Dendritic cell treated with granulocyte-macrophage colony-stimulating factor and Interleukin-4, amounts not matched to agents 40 ng/mL and 50 ng/mL, for 4 days (primary cell): Measurements from ENCODE around the gene OSBPL9.

ENCODE experiments used
- H3K27ac Mint-ChIP-seq: one replicate; pipeline ENCODE4 v1.8.0; 2022; ENCODE audit warnings: mild to moderate bottlenecking, mixed read lengths
- H3K27me3 Mint-ChIP-seq: one replicate; pipeline ENCODE4 v1.8.0; 2022; ENCODE audit warnings: mild to moderate bottlenecking, mixed read lengths
- H3K36me3 Mint-ChIP-seq: one replicate; pipeline ENCODE4 v1.8.0; 2022; ENCODE audit warnings: low read depth, mixed read lengths
- H3K4me1 Mint-ChIP-seq: one replicate; pipeline ENCODE4 v1.8.0; 2022; ENCODE audit warnings: low read depth, mixed read lengths
- H3K4me3 Mint-ChIP-seq: one replicate; pipeline ENCODE4 v1.8.0; 2022; ENCODE audit warnings: mild to moderate bottlenecking, moderate library complexity, mixed read lengths
- H3K9me3 Mint-ChIP-seq: one replicate; pipeline ENCODE4 v1.8.0; 2022; ENCODE audit warnings: mixed read lengths
- intact Hi-C: fragments of 100-400 bp; cut with micrococcal nuclease; formaldehyde crosslinking; loops from one replicate; pipeline ENCODE4 v1.15.0; 2022

The OSBPL9 gene

GRCh38 chr1:51745304-51745570, 128.3 kb downstream of the OSBPL9 start:
- H3K36me3 Mint-ChIP-seq: peaks cover 17% of the 10 kb centered on the region
- no peaks in the 10 kb centered on the region for H3K27me3 Mint-ChIP-seq
- intact Hi-C loops: no loop called here
- no peak overlapping the region for H3K4me3 Mint-ChIP-seq
- H3K9me3 Mint-ChIP-seq: no peaks in the 10 kb centered on the region
- peaks cover 9% of the 10 kb centered on the region for H3K4me1 Mint-ChIP-seq
- H3K27ac Mint-ChIP-seq: no peak overlapping the region

GRCh38 chr1:51749151-51749550, 132.3 kb downstream of the OSBPL9 start:
- Mint-ChIP-seq H3K27me3 (no peaks in the 10 kb centered on the region), H3K27ac (no peak overlapping the region), H3K4me1 (no peaks in the 10 kb centered on the region), H3K9me3 (peaks cover 8% of the 10 kb centered on the region), H3K4me3 (no peak overlapping the region), H3K36me3 (peaks cover 23% of the 10 kb centered on the region)
- intact Hi-C loops: no loop called here

GRCh38 chr1:51750218-51750617, 133.3 kb downstream of the OSBPL9 start:
- Mint-ChIP-seq H3K27me3 (no peaks in the 10 kb centered on the region), H3K36me3 (peaks cover 29% of the 10 kb centered on the region), H3K27ac (no peak overlapping the region), H3K4me3 (no peak overlapping the region), H3K4me1 (no peaks in the 10 kb centered on the region), H3K9me3 (peaks cover 8% of the 10 kb centered on the region)
- intact Hi-C loops: no loop called here

- H3K27me3 Mint-ChIP-seq: no peaks in the 10 kb centered on the region
- H3K4me1 Mint-ChIP-seq: no peaks in the 10 kb centered on the region
- intact Hi-C loops: no loop called here
- H3K27ac Mint-ChIP-seq: no peak overlapping the region
- peaks cover 8% of the 10 kb centered on the region for H3K9me3 Mint-ChIP-seq
- H3K36me3 Mint-ChIP-seq: peaks cover 34% of the 10 kb centered on the region
- no peak overlapping the region for H3K4me3 Mint-ChIP-seq
Observed at GRCh38 chr1:51750729-51751128, 133.8 kb downstream of the OSBPL9 start.

GRCh38 chr1:51752073-51752948, 135.4 kb downstream of the OSBPL9 start:
- Mint-ChIP-seq H3K27ac (no peak overlapping the region), H3K4me3 (no peak overlapping the region), H3K27me3 (no peaks in the 10 kb centered on the region), H3K36me3 (peaks cover 33% of the 10 kb centered on the region), H3K4me1 (no peaks in the 10 kb centered on the region), H3K9me3 (peaks cover 8% of the 10 kb centered on the region)
- intact Hi-C loops: no loop called here

- no peak overlapping the region for H3K4me3 Mint-ChIP-seq
- peaks cover 27% of the 10 kb centered on the region for H3K36me3 Mint-ChIP-seq
- H3K4me1 Mint-ChIP-seq: no peaks in the 10 kb centered on the region
- peaks cover 8% of the 10 kb centered on the region for H3K9me3 Mint-ChIP-seq
- no peaks in the 10 kb centered on the region for H3K27me3 Mint-ChIP-seq
- intact Hi-C loops: no loop called here
- H3K27ac Mint-ChIP-seq: no peak overlapping the region
Observed at GRCh38 chr1:51753969-51754368, 137.1 kb downstream of the OSBPL9 start.

GRCh38 chr1:51754666-51755065, 137.8 kb downstream of the OSBPL9 start:
- Mint-ChIP-seq H3K27me3 (no peaks in the 10 kb centered on the region), H3K9me3 (peaks cover 8% of the 10 kb centered on the region), H3K4me1 (no peaks in the 10 kb centered on the region), H3K4me3 (no peak overlapping the region), H3K27ac (no peak overlapping the region), H3K36me3 (peaks cover 30% of the 10 kb centered on the region)
- intact Hi-C loops: no loop called here

GRCh38 chr1:51755437-51755836, 138.5 kb downstream of the OSBPL9 start:
- intact Hi-C loops: no loop called here
- Mint-ChIP-seq H3K4me3 (no peak overlapping the region), H3K27me3 (no peaks in the 10 kb centered on the region), H3K27ac (no peak overlapping the region), H3K4me1 (no peaks in the 10 kb centered on the region), H3K36me3 (peaks cover 38% of the 10 kb centered on the region), H3K9me3 (peaks cover 8% of the 10 kb centered on the region)

GRCh38 chr1:51756290-51756689, 139.4 kb downstream of the OSBPL9 start:
- intact Hi-C loops: no loop called here
- Mint-ChIP-seq H3K4me1 (no peaks in the 10 kb centered on the region), H3K9me3 (peaks cover 8% of the 10 kb centered on the region), H3K27ac (no peak overlapping the region), H3K27me3 (no peaks in the 10 kb centered on the region), H3K36me3 (peaks cover 45% of the 10 kb centered on the region), H3K4me3 (no peak overlapping the region)

- intact Hi-C loops: no loop called here
- H3K4me1 Mint-ChIP-seq: no peaks in the 10 kb centered on the region
- peaks cover 49% of the 10 kb centered on the region for H3K36me3 Mint-ChIP-seq
- no peaks in the 10 kb centered on the region for H3K9me3 Mint-ChIP-seq
- no peak overlapping the region for H3K4me3 Mint-ChIP-seq
- no peaks in the 10 kb centered on the region for H3K27me3 Mint-ChIP-seq
- H3K27ac Mint-ChIP-seq: no peak overlapping the region
Observed at GRCh38 chr1:51758310-51758709, 141.4 kb downstream of the OSBPL9 start.

GRCh38 chr1:51760872-51761271, 144.0 kb downstream of the OSBPL9 start:
- H3K36me3 Mint-ChIP-seq: peaks cover 53% of the 10 kb centered on the region
- no peaks in the 10 kb centered on the region for H3K9me3 Mint-ChIP-seq
- no peak overlapping the region for H3K27ac Mint-ChIP-seq
- intact Hi-C loops: no loop called here
- H3K27me3 Mint-ChIP-seq: no peaks in the 10 kb centered on the region
- H3K4me3 Mint-ChIP-seq: no peak overlapping the region
- H3K4me1 Mint-ChIP-seq: no peaks in the 10 kb centered on the region

- Mint-ChIP-seq H3K36me3 (peaks cover 55% of the 10 kb centered on the region), H3K27me3 (no peaks in the 10 kb centered on the region), H3K4me3 (no peak overlapping the region)
Observed at GRCh38 chr1:51761351-51761750, 144.5 kb downstream of the OSBPL9 start.

GRCh38 chr1:51768971-51769588, 152.2 kb downstream of the OSBPL9 start:
- no peak overlapping the region for H3K27ac Mint-ChIP-seq
- peaks cover 6% of the 10 kb centered on the region for H3K4me1 Mint-ChIP-seq
- H3K27me3 Mint-ChIP-seq: no peaks in the 10 kb centered on the region
- no peaks in the 10 kb centered on the region for H3K9me3 Mint-ChIP-seq
- H3K4me3 Mint-ChIP-seq: no peak overlapping the region
- H3K36me3 Mint-ChIP-seq: peaks cover 78% of the 10 kb centered on the region
- intact Hi-C loops: loop anchor here (2.0 kb wide), 1 partner anchor 144 kb away; no protein-coding TSS in a partner anchor

More at GRCh38 chr1:51761351-51761750, 144.5 kb downstream of the OSBPL9 start:
- Mint-ChIP-seq H3K4me1 (no peaks in the 10 kb centered on the region), H3K9me3 (no peaks in the 10 kb centered on the region), H3K27ac (no peak overlapping the region)
- intact Hi-C loops: no loop called here

GRCh38 chr1:51776408-51776807, 159.5 kb downstream of the OSBPL9 start:
- intact Hi-C loops: no loop called here
- Mint-ChIP-seq H3K27me3 (no peaks in the 10 kb centered on the region), H3K4me3 (no peak overlapping the region)

More at GRCh38 chr1:51776408-51776807, 159.5 kb downstream of the OSBPL9 start:
- Mint-ChIP-seq H3K36me3 (peaks cover 64% of the 10 kb centered on the region), H3K9me3 (no peaks in the 10 kb centered on the region), H3K4me1 (peaks cover 11% of the 10 kb centered on the region), H3K27ac (peak overlapping the region; percentile 13)
